HL-60 (cell line): ENCODE measurements around the gene TPBG.

Experiments used
- GABPA ChIP-seq: IDR thresholded peaks from 2 replicates; pipeline ENCODE4 v1.6.1; 2012; ENCODE audit warnings: low read depth
- POLR2AphosphoS5 ChIP-seq: IDR thresholded peaks from 2 replicates; pipeline ENCODE4 v1.6.1; 2012; ENCODE audit warnings: low read depth
- REST ChIP-seq: IDR thresholded peaks from 2 replicates; pipeline ENCODE4 v1.6.1; 2012; ENCODE audit warnings: low read depth; ENCODE audit not compliant: insufficient replicate concordance
- TF ChIP-seq, protein P1 (sequence below): IDR thresholded peaks from one replicate; pipeline ENCODE4 v1.5.1; 2011; ENCODE audit warnings: low read length, control low read depth, inconsistent platforms; ENCODE audit not compliant: insufficient read depth

- TF ChIP-seq, protein P1, sequence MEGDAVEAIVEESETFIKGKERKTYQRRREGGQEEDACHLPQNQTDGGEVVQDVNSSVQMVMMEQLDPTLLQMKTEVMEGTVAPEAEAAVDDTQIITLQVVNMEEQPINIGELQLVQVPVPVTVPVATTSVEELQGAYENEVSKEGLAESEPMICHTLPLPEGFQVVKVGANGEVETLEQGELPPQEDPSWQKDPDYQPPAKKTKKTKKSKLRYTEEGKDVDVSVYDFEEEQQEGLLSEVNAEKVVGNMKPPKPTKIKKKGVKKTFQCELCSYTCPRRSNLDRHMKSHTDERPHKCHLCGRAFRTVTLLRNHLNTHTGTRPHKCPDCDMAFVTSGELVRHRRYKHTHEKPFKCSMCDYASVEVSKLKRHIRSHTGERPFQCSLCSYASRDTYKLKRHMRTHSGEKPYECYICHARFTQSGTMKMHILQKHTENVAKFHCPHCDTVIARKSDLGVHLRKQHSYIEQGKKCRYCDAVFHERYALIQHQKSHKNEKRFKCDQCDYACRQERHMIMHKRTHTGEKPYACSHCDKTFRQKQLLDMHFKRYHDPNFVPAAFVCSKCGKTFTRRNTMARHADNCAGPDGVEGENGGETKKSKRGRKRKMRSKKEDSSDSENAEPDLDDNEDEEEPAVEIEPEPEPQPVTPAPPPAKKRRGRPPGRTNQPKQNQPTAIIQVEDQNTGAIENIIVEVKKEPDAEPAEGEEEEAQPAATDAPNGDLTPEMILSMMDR = no peak
- TF ChIP-seq REST (no peak), POLR2AphosphoS5 (no peak), GABPA (no peak)
These were observed 22.3 kb downstream of the TPBG start for GRCh38 chr6:82385961-82386360.
